ENCODE data around the gene THUMPD2. TPM values are rescaled to one million over a fixed set of nuclear protein-coding genes. Genes with fewer than 3 reads are reported as not detected.

Gene THUMPD2
- total and polyA plus RNA-seq, 2 experiments from 2014 or later, result 5.6 to 5.8 TPM

- no peak for TF ChIP-seq EZH2 (IDR thresholded peaks at IDR 0.05; ENCODE audit: insufficient read depth, poor library complexity, severe bottlenecking)
- TF ChIP-seq EZH2phosphoT487 (IDR thresholded peaks at IDR 0.05; ENCODE audit: insufficient read depth, low read depth), result no peak
- H3K79me2 ChIP-seq (ENCODE audit: insufficient read depth), result no peaks in the 10 kb centered on the region
- H4K20me1 ChIP-seq (ENCODE audit: insufficient read depth), result no peaks in the 10 kb centered on the region
- 58 to 63% methylated on average over 1 of the region's 1 CpG for WGBS, 2 experiments (ENCODE audit: low coverage in 1 of 2, low lambda C conversion rate in 2 of 2, missing lambda C conversion rate in 2 of 2)
- no peaks in the 10 kb centered on the region for H3F3A ChIP-seq (ENCODE audit: insufficient read depth)
- no peak overlapping the region for H3K27ac ChIP-seq
- H3K4me1 ChIP-seq (ENCODE audit: insufficient read depth), result no peaks in the 10 kb centered on the region
- in situ Hi-C loops (cut with MboI), result no loop called here
- no peaks in the 10 kb centered on the region for H3K36me3 ChIP-seq (ENCODE audit: low read depth)
- no peaks in the 10 kb centered on the region for H3K9me3 ChIP-seq (ENCODE audit: low read depth)
- no peaks in the 10 kb centered on the region; the same call in 1 of the 2 replicates for H3K27me3 ChIP-seq (replicated peaks; ENCODE audit: insufficient read depth)
- H3K9ac ChIP-seq, result no peak overlapping the region
- H3K9me2 ChIP-seq (ENCODE audit: insufficient read depth), result no peaks in the 10 kb centered on the region
- H3K4me3 ChIP-seq, result no peak overlapping the region
- no peak overlapping the region for H2AFZ ChIP-seq
- no peak for DNase-seq
- H3K4me2 ChIP-seq (ENCODE audit: unreplicated experiment), result no peak overlapping the region
Measured at GRCh38 chr2:39689272-39689841, 89.7 kb downstream of the THUMPD2 start.

GRCh38 chr2:39688181-39688580 lies 90.9 kb downstream of the THUMPD2 start:
- TF ChIP-seq EZH2phosphoT487 (IDR thresholded peaks at IDR 0.05; ENCODE audit: insufficient read depth, low read depth) (no peak), EZH2 (IDR thresholded peaks at IDR 0.05; ENCODE audit: insufficient read depth, poor library complexity, severe bottlenecking) (no peak)
- no peaks in the 10 kb centered on the region for H4K20me1 ChIP-seq (ENCODE audit: insufficient read depth)
- H3F3A ChIP-seq (ENCODE audit: insufficient read depth), result no peaks in the 10 kb centered on the region
- H3K9me3 ChIP-seq (ENCODE audit: low read depth), result no peaks in the 10 kb centered on the region
- no peak overlapping the region for H3K4me2 ChIP-seq (ENCODE audit: unreplicated experiment)
- H2AFZ ChIP-seq, result no peak overlapping the region
- H3K4me3 ChIP-seq, result no peak overlapping the region
- no peaks in the 10 kb centered on the region for H3K79me2 ChIP-seq (ENCODE audit: insufficient read depth)
- H3K4me1 ChIP-seq (ENCODE audit: insufficient read depth), result no peaks in the 10 kb centered on the region
- H3K9me2 ChIP-seq (ENCODE audit: insufficient read depth), result no peaks in the 10 kb centered on the region
- no peak for DNase-seq
- H3K36me3 ChIP-seq (ENCODE audit: low read depth), result no peaks in the 10 kb centered on the region
- 31 to 35% methylated on average over 2 of the region's 2 CpGs for WGBS, 2 experiments (ENCODE audit: low coverage in 1 of 2, low lambda C conversion rate in 2 of 2, missing lambda C conversion rate in 2 of 2)
- H3K27ac ChIP-seq, result no peak overlapping the region
- no peaks in the 10 kb centered on the region; the same call in 1 of the 2 replicates for H3K27me3 ChIP-seq (replicated peaks; ENCODE audit: insufficient read depth)
- in situ Hi-C loops (cut with MboI), result no loop called here
- H3K9ac ChIP-seq, result no peak overlapping the region

GRCh38 chr2:39686456-39686855 lies 92.6 kb downstream of the THUMPD2 start:
- H3F3A ChIP-seq (ENCODE audit: insufficient read depth), result no peaks in the 10 kb centered on the region
- in situ Hi-C loops (cut with MboI), result no loop called here
- no peak overlapping the region for H2AFZ ChIP-seq
- no peaks in the 10 kb centered on the region for H3K9me3 ChIP-seq (ENCODE audit: low read depth)
- no peaks in the 10 kb centered on the region for H4K20me1 ChIP-seq (ENCODE audit: insufficient read depth)
- H3K4me2 ChIP-seq (ENCODE audit: unreplicated experiment), result no peak overlapping the region
- H3K4me1 ChIP-seq (ENCODE audit: insufficient read depth), result no peaks in the 10 kb centered on the region
- no peak overlapping the region for H3K27ac ChIP-seq
- no peaks in the 10 kb centered on the region for H3K9me2 ChIP-seq (ENCODE audit: insufficient read depth)
- no peak overlapping the region for H3K4me3 ChIP-seq
- TF ChIP-seq EZH2 (IDR thresholded peaks at IDR 0.05; ENCODE audit: insufficient read depth, poor library complexity, severe bottlenecking) (no peak), EZH2phosphoT487 (IDR thresholded peaks at IDR 0.05; ENCODE audit: insufficient read depth, low read depth) (no peak)
- WGBS, 2 experiments (ENCODE audit: low coverage in 1 of 2, low lambda C conversion rate in 2 of 2, missing lambda C conversion rate in 2 of 2), result 37 to 41% methylated on average over 6 of the region's 6 CpGs
- H3K36me3 ChIP-seq (ENCODE audit: low read depth), result no peaks in the 10 kb centered on the region
- H3K79me2 ChIP-seq (ENCODE audit: insufficient read depth), result no peaks in the 10 kb centered on the region
- H3K27me3 ChIP-seq (replicated peaks; ENCODE audit: insufficient read depth), result no peaks in the 10 kb centered on the region; the same call in 1 of the 2 replicates
- no peak overlapping the region for H3K9ac ChIP-seq
- DNase-seq, result no peak

Other genes with a start within 250 kb of the THUMPD2 start
- gene TMEM178A, start 113.3 kb downstream of the THUMPD2 start, total RNA-seq (2014; rRNA removed; shearing (Covaris generic)), result 0.32 TPM in 1 of 2 replicates, not detected in the other
- gene TMEM178A, start 113.3 kb downstream of the THUMPD2 start, polyA plus RNA-seq (2016; fragmentation: Nextera tagmentation; extraction: Ambion mirVana), result 0.23 TPM in 1 of 2 replicates, not detected in the other